ENCODE data around the gene POPDC3. TPM values are rescaled to one million over a fixed set of nuclear protein-coding genes. Genes with fewer than 3 reads are reported as not detected.

The POPDC3 gene
- total RNA-seq, 1 experiment from 2014 or later: 3.8 TPM

GRCh38 chr6:105163183-105163582 lies 16.6 kb downstream of the POPDC3 start:
- Mint-ChIP-seq H3K4me3 (ENCODE audit: low read depth, unreplicated experiment) (no peak overlapping the region), H3K36me3 (ENCODE audit: insufficient read depth, unreplicated experiment) (no peaks in the 10 kb centered on the region), H3K4me1 (ENCODE audit: low read depth, unreplicated experiment) (no peaks in the 10 kb centered on the region), H3K27ac (ENCODE audit: unreplicated experiment) (no peak overlapping the region), H3K9me3 (ENCODE audit: low read depth, unreplicated experiment) (no peaks in the 10 kb centered on the region), H3K27me3 (ENCODE audit: unreplicated experiment) (no peaks in the 10 kb centered on the region)
- TF ChIP-seq CTCF (IDR thresholded peaks at IDR 0.05; ENCODE audit: unreplicated experiment): no peak
- BruUV-seq (replicated peaks): no TSS peak
- intact Hi-C loops (cut with micrococcal nuclease; ENCODE audit: unreplicated experiment): no loop called here
- DNase-seq: no peak
- CTCF ChIA-PET: no interaction called here

GRCh38 chr6:105162377-105162776 lies 17.4 kb downstream of the POPDC3 start:
- CTCF ChIA-PET: no interaction called here
- TF ChIP-seq CTCF (IDR thresholded peaks at IDR 0.05; ENCODE audit: unreplicated experiment): no peak
- no peak for DNase-seq
- Mint-ChIP-seq H3K27me3 (ENCODE audit: unreplicated experiment) (no peaks in the 10 kb centered on the region), H3K27ac (ENCODE audit: unreplicated experiment) (no peak overlapping the region), H3K4me3 (ENCODE audit: low read depth, unreplicated experiment) (no peak overlapping the region), H3K36me3 (ENCODE audit: insufficient read depth, unreplicated experiment) (no peaks in the 10 kb centered on the region), H3K9me3 (ENCODE audit: low read depth, unreplicated experiment) (no peaks in the 10 kb centered on the region), H3K4me1 (ENCODE audit: low read depth, unreplicated experiment) (no peaks in the 10 kb centered on the region)
- intact Hi-C loops (cut with micrococcal nuclease; ENCODE audit: unreplicated experiment): no loop called here
- no TSS peak for BruUV-seq (replicated peaks)

DNA sequence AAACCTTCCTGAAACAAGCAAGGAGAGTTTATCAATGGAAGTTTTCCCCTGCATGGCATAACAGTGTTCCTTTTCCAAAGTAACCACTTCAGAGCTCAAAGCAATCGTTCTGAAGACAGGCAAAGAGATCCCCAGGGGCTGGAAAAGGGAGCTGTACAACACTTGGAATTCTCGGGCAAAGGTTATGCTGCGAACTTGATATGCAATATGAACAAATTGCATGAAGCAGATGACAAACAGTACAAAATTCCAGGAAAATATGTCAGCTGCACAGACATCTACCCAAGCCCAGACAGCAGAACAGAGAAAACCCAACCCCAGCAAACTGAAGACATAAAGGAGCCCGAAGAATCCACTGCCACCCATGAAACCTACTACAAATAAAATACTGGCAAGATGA lies 18.4 kb downstream of the POPDC3 start:
- intact Hi-C loops (cut with micrococcal nuclease; ENCODE audit: unreplicated experiment): no loop called here
- Mint-ChIP-seq H3K4me1 (ENCODE audit: low read depth, unreplicated experiment) (no peaks in the 10 kb centered on the region), H3K36me3 (ENCODE audit: insufficient read depth, unreplicated experiment) (no peaks in the 10 kb centered on the region), H3K4me3 (ENCODE audit: low read depth, unreplicated experiment) (no peak overlapping the region), H3K27me3 (ENCODE audit: unreplicated experiment) (no peaks in the 10 kb centered on the region), H3K9me3 (ENCODE audit: low read depth, unreplicated experiment) (no peaks in the 10 kb centered on the region), H3K27ac (ENCODE audit: unreplicated experiment) (no peak overlapping the region)
- no peak for DNase-seq
- no peak for TF ChIP-seq CTCF (IDR thresholded peaks at IDR 0.05; ENCODE audit: unreplicated experiment)
- CTCF ChIA-PET: interaction anchor here (0.6 kb wide), 1 partner anchor 75 kb away, joined by 4 read pairs; no protein-coding TSS in a partner anchor
- no TSS peak for BruUV-seq (replicated peaks)

- H3K27ac Mint-ChIP-seq (ENCODE audit: unreplicated experiment): no peak overlapping the region
- CTCF ChIA-PET: no interaction called here
- H3K27me3 Mint-ChIP-seq (ENCODE audit: unreplicated experiment): no peaks in the 10 kb centered on the region
- TF ChIP-seq CTCF (IDR thresholded peaks at IDR 0.05; ENCODE audit: unreplicated experiment): no peak
- intact Hi-C loops (cut with micrococcal nuclease; ENCODE audit: unreplicated experiment): no loop called here
- no peaks in the 10 kb centered on the region for H3K36me3 Mint-ChIP-seq (ENCODE audit: insufficient read depth, unreplicated experiment)
- DNase-seq: no peak
- no TSS peak for BruUV-seq (replicated peaks)
- no peaks in the 10 kb centered on the region for H3K9me3 Mint-ChIP-seq (ENCODE audit: low read depth, unreplicated experiment)
- H3K4me3 Mint-ChIP-seq (ENCODE audit: low read depth, unreplicated experiment): no peak overlapping the region
- no peaks in the 10 kb centered on the region for H3K4me1 Mint-ChIP-seq (ENCODE audit: low read depth, unreplicated experiment)
These were observed 26.1 kb downstream of the POPDC3 start for GRCh38 chr6:105153676-105154075.

Measured in Calu3 (cell line).